Measurements from ENCODE around the gene ATAD3B. TPM values are rescaled to one million over a fixed set of nuclear protein-coding genes. Genes with fewer than 3 reads are reported as not detected.

ATAD3B gene
- polyA plus RNA-seq, 1 donor (not counting 4 experiments of a cell fraction or from before 2014, with no cell fraction given): 20.6 TPM

DNA sequence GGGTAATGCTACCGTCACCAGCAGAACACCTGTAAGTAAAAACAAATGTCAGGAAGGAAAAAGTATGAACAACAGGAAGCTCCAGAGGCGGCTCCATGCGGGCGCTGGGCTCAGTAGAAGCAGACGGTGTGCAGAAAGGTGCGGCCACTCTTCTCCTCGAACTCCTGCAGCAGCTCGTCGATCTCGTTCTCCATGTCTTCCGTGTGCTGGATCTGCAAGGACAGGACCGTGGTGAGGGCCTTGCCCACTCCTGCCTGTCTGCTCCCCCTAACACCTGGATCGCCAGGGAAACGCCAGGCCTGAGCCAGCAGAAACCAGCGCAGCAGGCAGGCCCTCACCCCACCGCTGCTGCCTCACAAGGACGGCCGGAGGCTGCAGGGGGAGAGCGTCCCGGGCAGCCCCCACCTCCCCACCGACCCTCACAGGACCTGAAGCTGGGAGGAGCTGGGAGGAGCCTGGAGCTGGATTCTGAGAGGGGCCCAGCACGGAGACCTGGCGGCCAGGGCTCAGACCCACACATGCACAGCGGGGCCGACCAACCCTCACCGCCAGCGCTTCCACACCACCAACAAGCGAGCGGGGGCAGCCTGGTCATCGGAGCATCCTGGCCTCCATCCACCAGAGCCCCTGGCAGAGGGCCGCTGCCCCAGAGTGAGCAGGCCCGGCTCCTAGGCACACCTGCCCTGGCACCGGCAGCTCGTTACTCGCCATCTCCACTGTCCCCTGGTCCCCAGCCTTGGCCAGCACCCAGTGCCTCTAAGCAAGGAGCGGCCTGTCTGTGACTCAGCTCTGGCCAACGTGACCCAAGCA is 70.6 kb downstream of the ATAD3B start:
- dilution Hi-C loops (cut with MboI; ENCODE audit: extremely low pct_ligation_motif_present, low sequenced_read_pairs): no loop called here
- Histone ChIP-seq H3K4me1 (ENCODE audit: control insufficient read depth, extremely low read depth, insufficient read depth, low read length) (no peaks in the 10 kb centered on the region), H3K4me2 (ENCODE audit: control insufficient read depth, extremely low read depth, insufficient read depth, low read depth, low read length) (no peak overlapping the region), H2AFZ (ENCODE audit: control insufficient read depth, low read length) (no peak overlapping the region), H3K27ac (ENCODE audit: control insufficient read depth, insufficient read depth, low read length) (no peak overlapping the region), H3K36me3 (ENCODE audit: control insufficient read depth in 2 of 2, extremely low read depth in 1 of 2, insufficient read depth in 2 of 2, low read length in 2 of 2) (peaks cover 11 to 27% of the 10 kb centered on the region in 2 experiments), H3K9ac (ENCODE audit: control insufficient read depth, extremely low read depth, insufficient read depth, low read length) (no peak overlapping the region), H4K20me1 (ENCODE audit: control insufficient read depth, extremely low read depth, insufficient read depth, low read length) (no peaks in the 10 kb centered on the region), H3K79me2 (ENCODE audit: control insufficient read depth, insufficient read depth, low read length) (no peaks in the 10 kb centered on the region), H3K9me1 (ENCODE audit: control insufficient read depth, extremely low read depth, insufficient read depth, low read length) (no peaks in the 10 kb centered on the region), H3K9me3 (ENCODE audit: control insufficient read depth, low read depth, low read length) (no peaks in the 10 kb centered on the region), H3K27me3 (ENCODE audit: control insufficient read depth, extremely low read depth, insufficient read depth, low read length) (no peaks in the 10 kb centered on the region), H3K4me3 (ENCODE audit: control insufficient read depth in 2 of 3, extremely low read depth in 1 of 3, insufficient read depth in 2 of 3, low read depth in 1 of 3, low read length in 3 of 3) (no peak overlapping the region)
- FAIRE-seq: no peak
- DNase-seq (ENCODE audit: low read depth, low spot score): no peak
- TF ChIP-seq, protein P1, sequence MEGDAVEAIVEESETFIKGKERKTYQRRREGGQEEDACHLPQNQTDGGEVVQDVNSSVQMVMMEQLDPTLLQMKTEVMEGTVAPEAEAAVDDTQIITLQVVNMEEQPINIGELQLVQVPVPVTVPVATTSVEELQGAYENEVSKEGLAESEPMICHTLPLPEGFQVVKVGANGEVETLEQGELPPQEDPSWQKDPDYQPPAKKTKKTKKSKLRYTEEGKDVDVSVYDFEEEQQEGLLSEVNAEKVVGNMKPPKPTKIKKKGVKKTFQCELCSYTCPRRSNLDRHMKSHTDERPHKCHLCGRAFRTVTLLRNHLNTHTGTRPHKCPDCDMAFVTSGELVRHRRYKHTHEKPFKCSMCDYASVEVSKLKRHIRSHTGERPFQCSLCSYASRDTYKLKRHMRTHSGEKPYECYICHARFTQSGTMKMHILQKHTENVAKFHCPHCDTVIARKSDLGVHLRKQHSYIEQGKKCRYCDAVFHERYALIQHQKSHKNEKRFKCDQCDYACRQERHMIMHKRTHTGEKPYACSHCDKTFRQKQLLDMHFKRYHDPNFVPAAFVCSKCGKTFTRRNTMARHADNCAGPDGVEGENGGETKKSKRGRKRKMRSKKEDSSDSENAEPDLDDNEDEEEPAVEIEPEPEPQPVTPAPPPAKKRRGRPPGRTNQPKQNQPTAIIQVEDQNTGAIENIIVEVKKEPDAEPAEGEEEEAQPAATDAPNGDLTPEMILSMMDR (optimal IDR thresholded peaks at IDR 0.05 in 1 of 3, IDR thresholded peaks at IDR 0.05 in 1 of 3, conservative IDR thresholded peaks at IDR 0.05 in 1 of 3; ENCODE audit: extremely low read depth in 1 of 3, insufficient read depth in 2 of 3, low read length in 3 of 3): no peak
- no peak for TF ChIP-seq EZH2 (IDR thresholded peaks at IDR 0.05; ENCODE audit: low read length)

DNA sequence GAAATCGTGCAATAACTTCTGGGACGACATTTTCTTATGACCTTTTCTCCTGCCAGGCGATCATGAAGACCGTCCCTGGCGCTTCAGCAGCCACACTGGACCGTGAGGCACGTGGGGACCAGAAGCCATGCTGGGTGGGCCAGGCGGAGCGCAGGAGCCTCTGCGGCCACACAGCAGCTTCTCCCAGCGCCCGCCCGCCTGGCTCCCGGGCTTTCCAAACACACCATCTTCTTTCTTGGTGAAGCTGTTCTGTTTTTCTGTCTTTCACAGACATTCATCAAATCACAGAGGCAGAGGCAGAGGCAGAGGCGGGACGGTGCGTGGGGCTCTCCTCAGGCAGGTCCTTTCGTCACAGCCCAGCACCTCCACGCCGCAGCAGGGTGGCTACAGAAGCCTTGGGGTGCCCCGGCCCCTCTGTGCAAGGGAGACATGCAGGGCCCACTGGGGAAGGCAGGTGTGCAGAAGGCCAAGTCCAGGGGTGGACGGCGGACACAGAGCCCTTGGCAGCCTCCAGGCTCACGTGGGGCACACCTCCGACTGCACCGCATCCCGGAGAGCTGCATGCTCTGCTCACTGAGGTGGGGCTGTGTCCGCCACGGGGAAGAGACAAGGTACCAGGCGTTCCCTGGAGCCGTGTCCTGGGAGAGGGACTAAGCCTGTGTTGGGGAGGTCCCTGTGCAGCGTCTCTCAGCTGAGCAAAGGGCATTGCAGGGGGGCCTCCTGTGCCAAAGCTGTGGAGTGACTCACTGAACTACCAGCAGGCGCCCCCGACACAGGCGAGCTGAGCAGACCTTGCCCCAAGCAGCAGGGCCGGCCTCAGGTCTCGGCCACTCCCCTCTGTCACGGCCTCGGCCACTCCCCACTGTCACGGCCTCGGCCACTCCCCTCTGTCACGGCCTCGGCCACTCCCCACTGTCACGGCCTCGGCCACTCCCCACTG is 71.5 kb downstream of the ATAD3B start:
- Histone ChIP-seq H3K9me1 (ENCODE audit: control insufficient read depth, extremely low read depth, insufficient read depth, low read length) (no peaks in the 10 kb centered on the region), H4K20me1 (ENCODE audit: control insufficient read depth, extremely low read depth, insufficient read depth, low read length) (no peaks in the 10 kb centered on the region), H3K4me3 (ENCODE audit: control insufficient read depth in 2 of 3, extremely low read depth in 1 of 3, insufficient read depth in 2 of 3, low read depth in 1 of 3, low read length in 3 of 3) (no peak overlapping the region), H3K9me3 (ENCODE audit: control insufficient read depth, low read depth, low read length) (no peaks in the 10 kb centered on the region), H3K9ac (ENCODE audit: control insufficient read depth, extremely low read depth, insufficient read depth, low read length) (no peak overlapping the region), H3K27ac (ENCODE audit: control insufficient read depth, insufficient read depth, low read length) (no peak overlapping the region), H3K79me2 (ENCODE audit: control insufficient read depth, insufficient read depth, low read length) (peaks cover 2% of the 10 kb centered on the region), H3K4me1 (ENCODE audit: control insufficient read depth, extremely low read depth, insufficient read depth, low read length) (no peaks in the 10 kb centered on the region), H3K27me3 (ENCODE audit: control insufficient read depth, extremely low read depth, insufficient read depth, low read length) (no peaks in the 10 kb centered on the region), H3K36me3 (ENCODE audit: control insufficient read depth in 2 of 2, extremely low read depth in 1 of 2, insufficient read depth in 2 of 2, low read length in 2 of 2) (peaks cover 11 to 32% of the 10 kb centered on the region in 2 experiments), H3K4me2 (ENCODE audit: control insufficient read depth, extremely low read depth, insufficient read depth, low read depth, low read length) (no peak overlapping the region), H2AFZ (ENCODE audit: control insufficient read depth, low read length) (no peak overlapping the region)
- DNase-seq (ENCODE audit: low read depth, low spot score) (no peak), FAIRE-seq (no peak)
- TF ChIP-seq, protein P1 (optimal IDR thresholded peaks at IDR 0.05 in 1 of 3, IDR thresholded peaks at IDR 0.05 in 1 of 3, conservative IDR thresholded peaks at IDR 0.05 in 1 of 3; ENCODE audit: extremely low read depth in 1 of 3, insufficient read depth in 2 of 3, low read length in 3 of 3): no peak
- no peak for TF ChIP-seq EZH2 (IDR thresholded peaks at IDR 0.05; ENCODE audit: low read length)
- dilution Hi-C loops (cut with MboI; ENCODE audit: extremely low pct_ligation_motif_present, low sequenced_read_pairs): no loop called here
